Measurements from ENCODE around the gene VN1R5. TPM values are rescaled to one million over a fixed set of nuclear protein-coding genes. Genes with fewer than 3 reads are reported as not detected.

VN1R5 gene
- total RNA-seq, 1 donor from 2014 or later = not detected

- Mint-ChIP-seq H3K27ac (ENCODE audit: unreplicated experiment) (no peak overlapping the region), H3K27me3 (ENCODE audit: unreplicated experiment) (peaks cover 3% of the 10 kb centered on the region), H3K9me3 (ENCODE audit: unreplicated experiment) (peaks cover 13% of the 10 kb centered on the region), H3K4me1 (ENCODE audit: low read depth, unreplicated experiment) (peaks cover 5% of the 10 kb centered on the region), H3K36me3 (ENCODE audit: unreplicated experiment) (peaks cover 21% of the 10 kb centered on the region), H3K4me3 (ENCODE audit: unreplicated experiment) (no peak overlapping the region)
- DNase-seq = no peak
- no peak for TF ChIP-seq CTCF (IDR thresholded peaks at IDR 0.05; ENCODE audit: partially characterized antibody, unreplicated experiment)
Observed at GRCh38 chr1:247291161-247291560, 35.3 kb downstream of the VN1R5 start.

- peaks cover 16% of the 10 kb centered on the region for H3K36me3 Mint-ChIP-seq (ENCODE audit: unreplicated experiment)
- DNase-seq = no peak
- peaks cover 3% of the 10 kb centered on the region for H3K27me3 Mint-ChIP-seq (ENCODE audit: unreplicated experiment)
- peaks cover 5% of the 10 kb centered on the region for H3K4me1 Mint-ChIP-seq (ENCODE audit: low read depth, unreplicated experiment)
- no peak for TF ChIP-seq CTCF (IDR thresholded peaks at IDR 0.05; ENCODE audit: partially characterized antibody, unreplicated experiment)
- H3K27ac Mint-ChIP-seq (ENCODE audit: unreplicated experiment) = no peak overlapping the region
- H3K9me3 Mint-ChIP-seq (ENCODE audit: unreplicated experiment) = peaks cover 10% of the 10 kb centered on the region
- H3K4me3 Mint-ChIP-seq (ENCODE audit: unreplicated experiment) = no peak overlapping the region
Observed at GRCh38 chr1:247291833-247292561, 36.1 kb downstream of the VN1R5 start.

GRCh38 chr1:247293047-247293446 is 37.2 kb downstream of the VN1R5 start:
- DNase-seq = no peak

GRCh38 chr1:247294282-247294681 is 38.4 kb downstream of the VN1R5 start:
- TF ChIP-seq CTCF (IDR thresholded peaks at IDR 0.05; ENCODE audit: partially characterized antibody, unreplicated experiment) = no peak
- no peak for DNase-seq
- Mint-ChIP-seq H3K4me1 (ENCODE audit: low read depth, unreplicated experiment) (peaks cover 12% of the 10 kb centered on the region), H3K9me3 (ENCODE audit: unreplicated experiment) (peaks cover 8% of the 10 kb centered on the region), H3K36me3 (ENCODE audit: unreplicated experiment) (peaks cover 8% of the 10 kb centered on the region), H3K4me3 (ENCODE audit: unreplicated experiment) (no peak overlapping the region), H3K27ac (ENCODE audit: unreplicated experiment) (no peak overlapping the region), H3K27me3 (ENCODE audit: unreplicated experiment) (peaks cover 5% of the 10 kb centered on the region)

More at GRCh38 chr1:247293047-247293446, 37.2 kb downstream of the VN1R5 start:
- TF ChIP-seq CTCF (IDR thresholded peaks at IDR 0.05; ENCODE audit: partially characterized antibody, unreplicated experiment) = no peak
- Mint-ChIP-seq H3K9me3 (ENCODE audit: unreplicated experiment) (peaks cover 8% of the 10 kb centered on the region), H3K4me3 (ENCODE audit: unreplicated experiment) (no peak overlapping the region), H3K36me3 (ENCODE audit: unreplicated experiment) (peaks cover 11% of the 10 kb centered on the region), H3K4me1 (ENCODE audit: low read depth, unreplicated experiment) (peaks cover 5% of the 10 kb centered on the region), H3K27ac (ENCODE audit: unreplicated experiment) (no peak overlapping the region), H3K27me3 (ENCODE audit: unreplicated experiment) (peaks cover 3% of the 10 kb centered on the region)

- Mint-ChIP-seq H3K4me1 (ENCODE audit: low read depth, unreplicated experiment) (peaks cover 14% of the 10 kb centered on the region), H3K36me3 (ENCODE audit: unreplicated experiment) (peaks cover 7% of the 10 kb centered on the region), H3K9me3 (ENCODE audit: unreplicated experiment) (peaks cover 7% of the 10 kb centered on the region), H3K27me3 (ENCODE audit: unreplicated experiment) (peaks cover 5% of the 10 kb centered on the region), H3K27ac (ENCODE audit: unreplicated experiment) (no peak overlapping the region), H3K4me3 (ENCODE audit: unreplicated experiment) (no peak overlapping the region)
- TF ChIP-seq CTCF (IDR thresholded peaks at IDR 0.05; ENCODE audit: partially characterized antibody, unreplicated experiment) = no peak
- no peak for DNase-seq
Observed at GRCh38 chr1:247295274-247295684, 39.4 kb downstream of the VN1R5 start.

All from glutamatergic neuron (in vitro differentiated cells).